PC-9 (cell line): Measurements from ENCODE around the gene SLC47A1.
"Not testable (repeated sequence)": the region's sequence is repeated elsewhere in the genome, so short reads cannot be mapped to it uniquely, and the experiment has no call there.

Source experiments
- CTCF ChIP-seq: fragments of 200-600 bp; sonication (generic); conservative IDR thresholded peaks from 2 replicates; pipeline ENCODE4 v1.6.1; 2017; ENCODE audit warnings: mixed run types, antibody characterized with exemption, mild to moderate bottlenecking, moderate library complexity
- EZH2 ChIP-seq: fragments of 200-600 bp; sonication (generic); IDR thresholded peaks from 2 replicates; pipeline ENCODE4 v1.8.0; 2017; ENCODE audit warnings: antibody characterized with exemption, low read depth

GRCh38 chr17:19582152-19582551 is 48.5 kb downstream of the SLC47A1 start:
- TF ChIP-seq CTCF, EZH2: not testable (repeated sequence)
